Kidney tubule cell (primary cell): Measurements from ENCODE around the gene CAMK1D.

Experiments
- DNase-seq: peaks from one replicate; pipeline ENCODE4 v3.0.0-alpha.2; 2018; ENCODE audit warnings: low spot score

The CAMK1D gene

DNA sequence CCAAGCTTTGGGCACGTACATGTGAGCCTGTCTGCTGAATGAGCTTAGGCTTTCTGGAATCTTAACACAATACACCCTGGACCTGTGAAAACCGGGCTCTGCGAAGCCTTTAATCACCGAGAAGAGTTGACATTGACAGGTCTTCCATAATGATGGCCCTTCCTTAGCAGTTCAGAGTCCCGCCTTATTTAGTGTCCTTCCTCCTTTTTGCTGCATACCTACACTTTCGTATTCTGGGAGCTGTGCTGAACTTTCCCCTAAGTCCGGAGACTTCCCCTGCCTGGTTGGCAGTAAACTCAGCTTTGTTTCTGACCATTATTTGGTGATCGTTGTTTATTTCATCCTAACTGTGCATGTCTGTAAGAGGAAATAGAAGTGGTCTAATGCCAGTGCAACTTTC, 212.0 kb downstream of the CAMK1D start:
- DNase-seq, result no peak

DNA sequence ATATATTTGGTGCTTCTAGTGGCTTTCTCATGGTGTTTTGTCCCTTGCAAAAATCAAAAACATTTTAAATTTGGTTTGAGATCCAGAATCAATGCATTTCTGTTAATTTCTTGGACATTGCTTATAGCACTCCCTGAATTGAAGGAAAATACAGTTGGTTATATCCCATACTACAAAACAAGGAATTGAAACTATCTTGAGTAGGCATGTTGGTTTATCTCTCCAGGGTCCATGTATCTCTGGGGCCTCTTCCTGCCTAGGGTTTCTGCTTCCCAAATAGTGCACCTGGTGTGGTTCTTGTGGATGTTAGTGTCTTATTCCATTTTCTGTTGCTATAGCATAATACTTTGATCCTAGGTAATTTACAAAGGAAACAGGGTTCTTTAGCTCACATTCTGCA, 212.4 kb downstream of the CAMK1D start:
- DNase-seq, result no peak

DNA sequence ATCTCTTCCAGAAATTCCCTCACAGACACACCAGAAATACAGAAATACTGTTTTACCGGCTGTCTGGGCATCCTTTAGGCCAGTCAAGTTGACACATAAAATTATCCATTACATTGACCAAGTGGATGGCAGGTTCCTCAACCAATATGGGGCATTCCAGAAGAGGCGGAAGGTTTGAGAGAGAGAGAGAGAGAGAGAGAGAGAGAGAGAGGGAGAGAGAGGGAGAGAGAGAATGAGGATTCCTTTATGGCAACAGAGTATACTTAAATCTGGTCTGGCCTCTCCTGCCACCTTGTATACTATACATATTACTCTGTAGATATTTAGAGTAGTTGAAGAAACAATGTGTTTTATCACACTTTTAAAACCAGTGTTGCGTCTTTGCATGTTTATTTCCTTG, 214.1 kb downstream of the CAMK1D start:
- no peak for DNase-seq

DNA sequence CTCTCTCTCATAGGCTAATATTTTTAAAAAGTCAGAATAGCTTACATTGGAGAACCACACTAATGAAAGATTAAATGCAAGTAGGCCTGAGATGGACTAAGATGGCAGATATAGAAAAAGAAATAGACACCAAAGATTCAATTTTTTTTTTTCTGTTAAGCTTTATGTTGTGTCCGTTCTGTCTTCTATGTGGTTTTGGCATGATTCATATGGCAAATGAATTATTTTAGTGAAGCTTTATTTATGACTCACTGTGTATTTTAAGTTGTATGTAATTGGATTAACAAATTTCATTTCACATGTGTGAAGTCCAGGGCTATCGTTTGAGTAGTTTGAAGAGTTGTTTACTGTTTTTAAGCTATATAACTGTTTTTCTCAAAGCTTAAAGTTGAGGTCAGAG, 214.8 kb downstream of the CAMK1D start:
- peak; percentile 20 for DNase-seq

DNA sequence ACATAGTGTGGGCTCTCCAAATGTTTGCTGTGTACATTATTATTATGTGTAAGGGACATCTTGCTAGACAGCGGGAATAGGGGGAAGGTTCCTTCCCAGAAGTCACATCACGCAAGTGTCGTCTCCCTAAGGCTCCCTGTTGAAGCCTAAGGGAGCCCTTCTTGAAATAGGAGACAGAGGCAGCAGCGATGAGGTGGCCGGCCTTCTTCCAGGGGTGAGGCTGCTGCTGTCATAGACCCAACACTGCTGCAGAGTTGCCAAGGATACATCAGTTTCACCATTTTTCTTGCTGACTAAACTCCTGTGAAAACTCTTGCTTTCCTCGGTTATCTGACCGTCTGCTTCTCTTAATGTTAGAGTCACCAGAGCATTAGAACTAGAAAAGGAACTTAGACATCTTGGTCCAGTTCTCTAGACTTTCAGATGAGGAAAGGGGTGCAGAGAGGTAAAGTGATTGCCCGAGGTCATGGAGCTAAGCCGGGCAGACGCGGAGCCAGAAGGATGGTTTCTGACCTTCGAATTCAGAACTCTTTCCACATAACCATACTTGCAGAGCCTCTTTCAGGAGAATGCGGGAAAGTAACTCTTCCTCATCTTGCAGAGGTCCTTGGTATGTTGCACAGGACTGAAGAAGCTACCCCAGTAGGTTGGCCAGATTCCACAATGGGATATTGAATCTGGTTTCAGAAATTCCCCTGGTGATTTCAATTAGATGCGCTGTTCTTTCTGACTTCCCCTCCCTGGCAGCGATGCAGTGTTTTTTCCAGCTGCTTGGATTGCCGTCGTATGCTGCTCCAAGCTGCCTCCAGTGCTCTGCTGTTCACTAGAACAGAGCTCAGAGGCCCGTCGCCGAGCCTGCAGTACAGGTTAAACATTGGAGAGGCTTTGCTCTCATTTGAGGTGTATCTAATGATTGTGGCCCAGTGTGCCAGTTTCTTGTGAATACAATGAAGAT, 217.1 kb downstream of the CAMK1D start:
- no peak for DNase-seq

DNA sequence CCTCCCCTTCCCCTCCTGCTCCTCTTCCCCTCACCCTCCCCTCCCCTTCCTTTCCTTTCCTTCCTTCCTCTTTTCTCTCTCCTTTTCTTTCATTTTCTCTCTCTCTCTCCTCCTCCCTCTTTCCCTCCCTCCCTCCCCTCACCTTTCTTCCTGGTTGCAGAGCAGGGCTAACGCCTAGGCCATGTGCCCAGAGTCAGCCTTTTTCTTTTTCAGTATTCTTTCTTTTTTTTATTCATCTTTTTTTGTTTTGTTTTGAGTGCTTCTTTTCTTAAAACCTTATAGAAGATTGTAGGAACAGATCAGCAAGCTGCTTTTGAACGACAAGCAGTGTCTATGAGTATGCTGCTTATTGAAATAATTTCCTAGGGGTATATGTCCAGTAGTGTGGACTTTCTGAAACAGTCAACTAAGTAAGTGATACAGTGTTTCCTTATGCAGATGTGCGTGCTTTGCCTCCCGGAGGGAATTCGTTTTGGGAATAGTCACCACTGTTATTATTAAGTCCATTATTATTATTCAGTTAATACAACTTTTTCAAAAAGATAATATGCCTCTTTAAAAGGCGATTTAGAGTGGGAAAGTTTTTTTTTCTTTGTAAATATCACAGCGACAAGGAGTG, 219.2 kb downstream of the CAMK1D start:
- no peak for DNase-seq

DNA sequence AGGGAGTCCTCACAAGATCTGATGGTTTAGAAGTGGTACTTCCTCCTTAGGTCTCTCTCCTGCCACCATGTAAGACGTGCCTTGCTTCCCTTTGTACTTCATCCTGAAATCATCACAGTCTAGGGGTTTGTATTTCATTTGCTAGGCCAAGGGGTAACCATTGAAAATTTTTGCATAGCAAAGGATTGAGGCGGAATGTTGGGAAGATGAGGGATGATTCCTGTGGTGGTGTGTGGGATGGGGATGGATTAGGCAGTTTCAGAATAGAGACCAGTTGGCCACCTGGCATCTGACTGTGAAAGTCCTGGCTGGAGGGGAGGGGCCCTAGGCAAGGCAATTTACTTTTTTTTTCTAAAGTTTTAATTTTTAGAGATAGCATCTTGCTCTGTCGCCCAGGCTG, 222.9 kb downstream of the CAMK1D start:
- no peak for DNase-seq

DNA sequence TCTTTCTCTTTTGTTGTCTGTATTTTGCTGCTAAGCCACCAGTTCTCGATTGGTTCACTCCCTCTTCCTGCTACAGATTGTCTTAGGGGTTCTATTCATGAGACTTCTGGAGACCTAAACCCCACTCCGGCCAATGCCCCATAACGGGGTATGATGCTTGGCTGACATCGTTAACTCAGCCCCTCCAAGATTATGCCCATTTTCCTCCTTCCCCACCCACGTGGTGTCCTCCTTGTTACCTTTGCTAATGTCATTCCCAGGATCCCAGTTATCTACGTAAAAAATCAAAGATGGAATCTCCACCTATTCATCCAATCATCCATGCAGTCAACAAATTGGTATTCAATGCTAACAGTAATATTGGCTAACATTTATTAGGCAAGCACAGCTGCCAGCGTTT, 228.3 kb downstream of the CAMK1D start:
- DNase-seq, result no peak

DNA sequence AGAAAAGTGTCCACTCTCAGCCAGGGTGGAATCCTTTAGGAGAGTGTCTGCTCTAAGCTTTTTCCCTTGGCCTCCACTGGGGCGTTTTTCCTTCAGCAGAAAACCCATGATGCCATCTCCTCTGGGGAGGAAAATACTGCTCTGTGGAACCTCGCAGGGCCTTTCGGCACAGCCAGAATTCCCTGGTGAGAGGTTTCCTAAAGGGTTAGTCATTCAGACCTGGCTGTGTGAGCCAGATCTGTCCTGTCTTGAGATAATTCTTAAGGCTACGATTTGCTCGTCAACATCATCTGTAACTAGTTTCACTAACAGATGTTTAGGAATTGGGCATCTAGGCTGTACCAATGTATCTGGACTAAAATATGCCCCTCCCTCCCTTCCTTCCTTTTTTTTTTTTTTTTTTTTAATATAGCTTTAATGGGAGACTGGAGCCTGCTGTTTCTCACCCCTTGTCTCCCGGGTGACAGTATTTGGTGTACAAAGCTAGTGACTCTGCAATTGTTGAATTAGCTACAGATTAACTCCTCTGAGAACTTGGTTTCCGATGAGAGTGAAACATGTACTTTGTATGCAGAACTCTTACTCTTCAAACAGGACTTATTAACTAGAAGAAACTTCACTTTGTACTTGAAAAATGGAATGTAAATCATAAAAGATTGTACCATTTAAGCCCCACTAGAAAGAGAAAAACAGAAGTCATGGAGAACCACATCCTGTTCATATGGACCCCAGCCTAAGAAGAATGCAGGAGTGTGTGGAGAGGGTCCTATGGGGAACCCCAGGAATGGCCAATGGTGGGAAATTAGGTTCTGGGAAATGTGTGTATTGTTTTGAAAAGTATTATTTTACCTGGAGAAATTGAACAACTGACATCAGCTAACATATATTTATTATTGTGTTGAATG, 230.9 kb downstream of the CAMK1D start:
- peak; percentile 78 for DNase-seq

DNA sequence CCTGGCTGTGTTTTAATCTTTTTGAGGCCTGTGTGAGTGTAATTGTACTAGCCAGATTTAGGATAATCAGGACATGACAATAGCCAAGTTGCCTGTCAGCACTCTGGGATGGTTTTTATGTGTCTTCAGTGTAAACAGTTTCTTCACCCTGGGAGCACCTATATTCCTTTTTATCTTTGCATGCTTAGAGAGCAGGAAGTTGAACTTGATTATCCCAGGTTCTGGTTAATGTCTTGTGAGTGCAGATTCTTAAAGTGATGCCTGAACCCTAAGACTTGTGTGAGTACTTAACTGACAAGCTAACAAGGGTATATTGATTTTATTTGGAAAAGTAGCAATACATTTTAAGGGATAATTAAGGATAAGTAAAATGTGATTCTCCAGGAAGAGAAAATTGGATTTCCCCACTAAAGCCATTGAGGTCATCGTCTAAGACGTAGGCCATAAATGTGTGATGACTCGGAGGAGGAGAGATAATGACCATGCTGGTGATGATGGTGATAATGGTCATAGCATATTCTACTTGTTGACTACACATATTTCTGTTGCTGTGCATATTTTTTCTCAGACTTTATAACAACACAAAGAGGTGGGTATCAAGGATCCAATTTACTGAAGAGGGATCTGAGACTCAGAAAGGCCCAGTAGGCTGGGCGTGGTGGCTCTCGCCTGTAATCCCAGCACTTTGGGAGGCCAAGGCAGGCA, 234.7 kb downstream of the CAMK1D start:
- DNase-seq, result no peak

DNA sequence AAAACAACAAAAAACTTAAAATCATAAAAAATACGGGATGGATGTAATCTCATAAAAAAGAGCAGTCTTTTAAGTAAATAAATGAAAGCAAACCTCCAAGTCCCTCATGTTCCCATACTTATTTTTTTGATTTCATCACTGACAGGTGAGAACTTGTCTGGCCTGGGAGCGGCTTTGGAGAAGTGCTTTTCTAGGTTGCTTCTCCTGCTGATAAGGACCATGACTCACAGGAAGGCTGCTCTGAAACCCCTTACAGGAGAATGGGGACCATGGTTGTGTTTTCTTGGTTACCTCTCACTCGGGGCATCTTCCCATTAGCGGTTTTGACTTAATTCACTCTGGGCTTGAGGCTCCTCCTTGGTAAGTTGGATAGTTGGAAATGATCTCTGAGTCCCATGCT, 237.4 kb downstream of the CAMK1D start:
- DNase-seq, result no peak

DNA sequence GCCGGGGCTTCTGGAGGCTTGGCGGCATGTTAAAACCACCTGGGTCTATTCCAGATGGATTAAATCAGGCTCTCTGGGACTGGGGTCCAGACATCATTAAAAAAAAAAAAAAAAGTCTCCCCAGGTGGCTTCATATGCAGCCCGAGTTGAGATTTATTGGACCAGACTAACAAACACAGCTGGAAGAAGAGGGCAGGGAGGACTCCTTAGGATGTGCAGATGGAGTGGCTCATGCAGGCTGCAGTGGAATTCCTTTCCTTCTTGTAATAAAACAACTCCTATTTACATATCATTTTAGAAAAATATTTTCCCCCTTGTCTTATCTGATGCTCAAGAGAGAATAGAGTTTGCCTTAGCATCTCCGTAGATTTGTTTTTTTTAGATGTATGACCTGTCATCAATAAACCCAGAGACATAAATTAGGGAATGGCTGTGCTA, 238.1 kb downstream of the CAMK1D start:
- DNase-seq, result no peak

DNA sequence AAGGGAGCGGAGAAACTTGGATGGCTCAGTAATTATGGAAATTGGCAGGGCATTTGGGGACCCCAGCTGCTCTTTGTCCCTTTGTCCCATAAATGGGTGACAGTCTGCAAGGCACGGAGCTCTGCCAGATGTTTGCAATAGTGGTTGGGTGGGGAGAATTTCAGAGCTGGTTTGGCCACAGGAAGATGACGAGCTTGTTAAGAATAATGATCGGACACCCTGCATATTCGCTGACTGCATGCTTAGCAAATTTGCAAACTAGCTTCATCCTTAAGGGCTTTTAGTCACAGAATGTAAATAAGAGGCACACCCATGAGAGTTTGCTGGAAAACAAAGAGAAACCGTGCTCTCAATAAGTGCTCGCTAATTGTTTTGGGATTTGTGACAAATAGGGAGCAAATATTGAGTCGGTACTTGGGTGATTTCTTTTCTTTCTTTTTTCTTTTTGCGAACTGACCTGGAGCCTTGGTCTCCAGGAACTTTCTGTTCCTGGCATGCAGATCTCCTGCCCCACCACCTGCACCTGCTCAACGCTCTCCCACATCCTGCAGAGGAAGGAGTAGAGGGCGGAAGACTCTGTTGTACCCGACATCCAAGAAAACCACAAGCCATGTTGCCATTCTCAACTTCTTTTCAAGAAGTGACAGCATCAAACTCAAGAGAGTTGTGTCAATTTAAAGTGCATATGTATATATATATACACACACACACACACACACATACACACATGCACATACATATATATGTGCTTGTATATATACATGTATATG, 238.9 kb downstream of the CAMK1D start:
- DNase-seq, result no peak

DNA sequence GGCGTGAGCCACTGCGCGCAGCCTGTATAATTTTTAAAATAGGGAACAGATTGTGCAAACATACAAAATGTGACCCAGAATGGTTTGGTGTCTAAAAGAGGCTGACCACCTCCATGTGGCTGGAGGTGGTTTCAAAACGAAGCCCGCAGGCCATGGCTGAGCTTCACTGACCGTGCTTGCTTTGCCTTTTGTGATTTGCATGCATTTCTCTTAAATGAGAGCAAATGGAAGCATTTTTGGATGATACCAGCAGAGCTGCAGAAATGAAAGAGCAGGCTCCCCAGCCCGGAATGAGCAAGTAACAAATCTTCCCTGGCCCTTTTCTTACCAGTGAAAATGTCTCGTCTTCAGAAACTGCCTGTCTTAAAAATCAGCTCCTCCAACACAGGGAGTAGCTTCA, 239.9 kb downstream of the CAMK1D start:
- no peak for DNase-seq

DNA sequence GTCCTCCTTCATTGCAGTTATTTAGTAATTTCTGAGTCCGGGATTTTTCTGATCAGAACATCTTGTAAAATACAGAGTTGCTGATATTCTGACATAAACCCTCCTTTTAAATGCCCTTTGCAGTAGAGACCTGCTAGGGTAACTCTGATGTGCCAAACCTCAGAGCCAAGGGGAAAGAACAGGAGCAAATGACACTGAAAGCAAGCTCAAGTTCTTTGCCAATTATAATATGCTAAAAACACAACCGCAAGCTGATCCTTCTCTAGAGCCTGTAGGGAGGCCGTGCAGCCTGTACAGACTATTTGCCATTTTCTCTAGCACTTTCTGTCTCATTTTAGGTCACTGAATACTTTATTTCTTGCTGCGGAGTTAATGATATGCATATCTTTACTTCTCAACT, 240.4 kb downstream of the CAMK1D start:
- DNase-seq, result no peak

DNA sequence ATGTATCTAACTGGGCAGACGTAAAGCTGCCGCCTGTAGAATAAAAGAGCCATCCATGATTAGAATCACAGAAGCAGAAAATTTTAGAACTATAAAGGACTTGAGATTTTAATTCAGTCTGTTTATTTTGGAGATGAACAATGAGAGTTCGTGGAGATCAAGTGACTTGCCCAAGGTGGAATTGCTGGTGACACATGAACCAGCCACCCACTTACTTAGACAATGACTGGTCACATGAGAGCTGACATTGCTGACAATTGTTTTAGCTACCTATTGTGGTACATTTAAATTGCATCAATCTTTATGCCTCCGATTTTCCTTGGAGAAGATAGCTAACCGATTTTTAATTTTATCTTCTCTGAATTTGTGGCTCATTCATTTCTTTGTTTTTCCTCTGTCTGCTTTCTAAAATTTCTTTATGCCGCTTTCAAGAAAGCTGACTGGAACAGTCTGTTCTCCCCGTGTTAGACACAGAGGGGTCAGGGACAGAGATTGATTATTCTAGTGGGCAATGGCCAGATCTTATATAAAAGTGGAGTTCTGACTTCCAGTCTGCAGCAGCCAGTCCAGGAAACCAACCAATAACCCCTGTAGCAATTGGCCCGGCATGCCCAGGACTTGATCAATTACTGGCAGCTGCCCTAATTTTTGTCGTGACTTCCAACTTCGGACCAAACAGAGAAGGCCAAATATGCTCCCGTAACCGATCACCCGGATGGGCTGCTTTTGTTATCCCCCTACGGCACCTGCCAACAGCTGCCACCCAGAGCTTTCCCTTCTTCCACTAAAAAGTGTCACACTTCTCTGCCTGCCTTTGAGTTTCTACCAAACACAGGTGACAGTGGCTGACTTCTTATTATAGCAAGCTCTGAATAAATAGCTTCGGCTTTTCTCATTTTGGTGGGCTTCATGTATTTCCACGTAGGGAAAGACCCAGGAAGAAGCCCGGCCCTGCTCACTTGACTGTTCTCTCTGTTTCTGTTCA, 241.6 kb downstream of the CAMK1D start:
- DNase-seq, result no peak

DNA sequence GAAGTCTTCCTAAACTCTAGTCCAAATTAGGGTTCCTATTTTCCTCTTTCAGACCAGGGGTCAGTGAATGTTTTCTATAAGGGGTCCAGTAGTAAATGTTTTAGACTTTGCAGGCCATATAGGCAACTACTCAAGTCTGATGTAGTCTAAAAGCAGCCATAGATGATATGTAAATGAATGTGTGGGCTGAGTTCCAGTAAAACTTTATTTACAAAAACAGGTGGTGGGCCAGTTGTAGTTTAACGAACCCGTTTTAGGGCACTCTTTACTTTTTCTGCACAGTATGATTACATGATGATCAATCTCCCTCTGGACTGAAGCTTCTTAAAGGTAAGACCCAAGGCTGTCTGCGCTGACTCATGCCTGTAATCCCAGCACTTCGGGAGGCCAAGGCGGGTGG, 243.6 kb downstream of the CAMK1D start:
- no peak for DNase-seq

DNA sequence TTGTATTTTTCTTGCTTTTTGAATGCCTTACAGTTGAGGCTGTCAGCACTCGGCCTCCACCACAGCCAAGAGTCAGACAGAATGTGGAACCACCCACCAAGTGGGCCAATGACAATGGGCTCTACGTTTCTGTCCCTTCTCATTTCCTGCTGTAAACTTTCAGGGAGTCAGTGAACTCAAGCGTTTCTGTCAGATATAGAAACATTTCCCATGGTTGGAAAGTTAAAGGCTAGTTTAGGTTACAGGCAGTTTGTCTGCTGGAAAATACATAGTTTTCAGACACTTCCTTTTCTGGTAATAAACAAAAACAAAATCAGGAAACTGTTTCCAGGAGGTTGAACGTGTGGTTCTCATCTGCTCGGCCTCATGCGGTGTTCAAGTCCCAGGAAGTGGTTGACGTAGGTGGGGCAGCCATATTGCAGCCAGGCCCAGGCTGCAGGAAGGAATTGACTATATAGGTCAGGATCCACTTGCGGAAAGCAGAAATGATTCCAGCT, 245.1 kb downstream of the CAMK1D start:
- DNase-seq, result no peak

DNA sequence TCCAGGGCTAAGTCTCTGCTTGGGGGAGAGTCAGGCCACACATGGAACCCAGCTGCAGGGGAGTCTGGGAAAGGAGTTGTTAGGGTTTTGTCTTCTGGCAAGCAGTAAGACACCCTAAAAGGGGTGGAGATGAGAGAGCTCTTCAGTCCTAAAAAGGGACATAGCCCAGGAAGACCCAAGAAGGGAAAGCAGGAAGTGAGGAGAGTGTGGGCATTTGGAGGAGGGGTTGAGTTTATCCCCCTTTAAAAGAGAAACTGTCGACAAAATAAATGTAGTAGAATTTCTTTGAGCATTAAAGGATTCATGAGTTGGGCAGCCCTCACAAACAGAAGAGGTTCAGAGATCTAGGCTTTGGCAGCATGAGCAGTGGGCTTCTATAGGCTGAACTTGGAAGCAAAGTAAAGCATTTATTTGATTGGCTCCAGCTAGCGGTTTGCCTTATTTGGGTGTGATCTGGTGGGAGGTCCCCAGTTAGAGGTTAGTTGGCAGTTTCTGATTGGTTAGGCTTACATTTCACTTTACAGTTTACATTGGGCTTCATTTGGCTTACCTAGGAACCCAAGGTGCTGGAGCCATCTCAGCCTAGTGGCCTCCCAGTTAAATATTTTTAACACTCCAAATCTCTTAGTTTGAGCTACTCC, 246.7 kb downstream of the CAMK1D start:
- no peak for DNase-seq
